NCI-H446 treated with DMSO at 0.1 percent for 48 hours (cell line): ENCODE data around the gene LYSMD2.
"Not testable (repeated sequence)": the region's sequence is repeated elsewhere in the genome, so short reads cannot be mapped to it uniquely, and the experiment has no call there.

Experiments
- DNase-seq: peaks from one replicate; lab custom pipeline; 2025; lab: John Stamatoyannopoulos, UW

Gene LYSMD2

GRCh38 chr15:51737522-51738305 lies at the start of gene LYSMD2:
Gene LYSMD2 (minus strand): TSS chr15:51737655. CDS start chr15:51737622, 33 bp downstream.
- DNase-seq = peak; percentile 54

GRCh38 chr15:51787130-51787529 lies 49.7 kb upstream of the LYSMD2 start:
- DNase-seq = not testable (repeated sequence)

- no peak for DNase-seq
Observed at GRCh38 chr15:51783967-51784366, 46.5 kb upstream of the LYSMD2 start.

- no peak for DNase-seq
Observed at GRCh38 chr15:51782357-51782896, 45.0 kb upstream of the LYSMD2 start.

- DNase-seq = no peak
Observed at GRCh38 chr15:51781506-51781905, 44.1 kb upstream of the LYSMD2 start.

DNA sequence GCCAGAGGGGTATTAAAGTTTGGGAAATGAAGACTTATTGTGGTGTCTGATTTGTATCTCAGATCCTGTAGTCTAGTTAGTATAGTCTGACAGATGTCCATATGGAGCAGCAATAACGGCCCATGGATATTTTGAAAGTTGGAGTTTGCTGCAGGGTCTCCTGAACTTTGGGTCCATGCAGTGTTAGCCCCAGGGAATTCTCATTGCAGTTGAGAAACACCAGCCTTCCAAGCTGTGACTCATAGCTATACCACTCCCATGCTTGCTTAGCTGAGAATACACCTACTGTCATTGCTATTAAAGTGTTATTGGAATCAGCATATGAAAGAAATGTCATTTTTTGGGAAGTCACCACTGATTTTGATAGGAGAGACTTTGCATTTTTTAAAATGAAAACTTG lies 43.2 kb upstream of the LYSMD2 start:
- DNase-seq = no peak

- peak; percentile 23 for DNase-seq
Observed at GRCh38 chr15:51776952-51777569, 39.6 kb upstream of the LYSMD2 start.

GRCh38 chr15:51775967-51776816 lies 38.7 kb upstream of the LYSMD2 start:
- DNase-seq = peak; percentile 5

DNA sequence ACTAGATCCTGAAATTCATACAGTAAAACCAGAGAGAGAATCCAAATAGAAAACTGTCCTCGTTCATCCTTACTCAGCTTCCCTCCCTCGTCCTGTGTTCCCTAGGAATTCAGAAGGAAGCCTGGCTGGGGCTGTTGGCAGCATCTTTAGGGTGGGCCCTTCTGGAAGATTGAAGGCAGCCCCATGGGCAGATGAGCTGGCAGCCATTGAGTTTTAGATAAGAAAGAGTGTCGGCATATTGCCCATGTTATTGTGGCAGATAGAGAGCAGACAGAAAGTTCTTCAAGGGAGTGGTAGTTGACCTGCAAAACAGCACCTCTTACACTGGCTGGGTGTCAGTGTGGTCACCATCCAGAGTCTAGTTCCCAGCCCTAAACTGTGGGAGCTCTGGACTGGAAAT lies 37.5 kb upstream of the LYSMD2 start:
- DNase-seq = no peak

DNA sequence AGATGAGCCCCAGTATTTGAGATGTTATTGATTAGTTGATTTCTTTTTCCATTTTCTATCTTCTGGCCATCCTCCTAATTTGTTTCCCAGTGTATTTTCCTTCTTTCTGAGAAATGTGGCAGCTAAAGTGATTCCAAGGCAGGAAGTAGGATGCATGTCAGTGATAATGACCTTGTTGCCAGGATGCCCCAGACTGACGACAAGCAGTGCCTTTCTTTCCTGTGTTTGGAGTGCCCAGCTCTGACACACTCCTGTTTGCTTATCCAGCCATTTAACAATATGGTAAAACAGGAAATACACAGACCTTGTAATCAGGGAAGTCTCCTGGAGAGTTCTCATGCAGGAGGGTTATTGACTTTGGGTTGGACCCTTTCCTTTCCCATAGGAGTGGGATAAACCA lies 34.3 kb upstream of the LYSMD2 start:
- DNase-seq = no peak

DNA sequence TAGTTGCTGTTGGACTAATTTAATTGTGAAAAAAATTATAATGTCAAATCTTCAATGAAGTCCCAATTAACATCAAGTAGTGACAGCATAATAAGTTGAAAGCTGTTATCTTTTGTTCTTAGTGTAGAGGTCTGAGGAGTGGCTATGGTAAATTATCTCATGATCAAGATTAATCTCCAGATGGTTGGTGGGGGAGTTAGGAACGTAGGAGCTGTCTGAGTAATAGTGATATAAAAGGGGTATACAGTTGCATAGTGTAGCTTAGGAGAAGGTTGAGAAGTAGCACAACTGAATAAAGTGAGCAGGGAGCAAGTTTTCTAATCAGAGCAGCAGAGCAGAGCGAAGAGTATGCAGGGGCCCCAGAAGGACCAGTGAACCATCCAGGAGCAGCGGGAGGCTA lies 33.4 kb upstream of the LYSMD2 start:
- DNase-seq = no peak

- DNase-seq = no peak
Observed at GRCh38 chr15:51768018-51768417, 30.6 kb upstream of the LYSMD2 start.

- no peak for DNase-seq
Observed at GRCh38 chr15:51766341-51766740, 28.9 kb upstream of the LYSMD2 start.

DNA sequence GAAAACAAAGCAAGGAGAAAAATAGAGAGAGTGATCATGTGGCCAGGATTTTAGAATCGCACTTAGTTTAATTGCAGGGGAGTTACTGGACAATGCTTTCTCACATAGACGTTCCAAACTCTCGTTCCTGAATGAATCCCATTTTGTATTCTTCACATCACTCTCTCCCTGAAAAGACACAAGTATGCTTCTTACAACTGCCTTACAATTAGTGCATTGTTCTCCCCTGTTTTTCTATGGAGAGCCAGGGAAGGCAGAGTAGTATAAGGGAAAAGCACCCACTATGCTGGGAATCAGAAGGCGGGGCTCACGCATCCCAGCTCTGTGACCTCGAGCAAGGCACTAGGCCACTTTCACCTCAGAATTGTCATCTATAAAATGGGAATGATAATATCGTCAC lies 28.3 kb upstream of the LYSMD2 start:
- DNase-seq = no peak

DNA sequence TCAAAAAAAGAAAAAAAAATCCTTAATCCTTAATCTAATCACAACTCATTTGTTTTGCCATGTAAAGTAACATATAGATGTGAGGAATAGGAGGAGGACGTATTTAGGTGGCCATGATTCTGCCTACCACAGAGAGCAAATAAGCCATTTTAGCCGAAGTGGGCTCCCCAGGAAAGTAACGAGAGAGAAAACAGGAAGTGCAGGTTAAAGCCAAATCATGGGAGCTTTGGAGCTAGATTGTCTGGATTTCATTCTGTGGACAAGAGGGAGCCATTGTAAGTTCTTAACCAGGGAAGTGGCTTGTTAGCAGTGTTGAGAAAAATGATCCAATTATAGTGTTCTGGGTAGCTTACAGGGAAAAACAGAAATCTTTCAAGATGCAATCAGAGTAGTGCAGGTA lies 23.4 kb upstream of the LYSMD2 start:
- DNase-seq = no peak

- peak; percentile 85 for DNase-seq
Observed at GRCh38 chr15:51759557-51760070, 22.2 kb upstream of the LYSMD2 start.

DNA sequence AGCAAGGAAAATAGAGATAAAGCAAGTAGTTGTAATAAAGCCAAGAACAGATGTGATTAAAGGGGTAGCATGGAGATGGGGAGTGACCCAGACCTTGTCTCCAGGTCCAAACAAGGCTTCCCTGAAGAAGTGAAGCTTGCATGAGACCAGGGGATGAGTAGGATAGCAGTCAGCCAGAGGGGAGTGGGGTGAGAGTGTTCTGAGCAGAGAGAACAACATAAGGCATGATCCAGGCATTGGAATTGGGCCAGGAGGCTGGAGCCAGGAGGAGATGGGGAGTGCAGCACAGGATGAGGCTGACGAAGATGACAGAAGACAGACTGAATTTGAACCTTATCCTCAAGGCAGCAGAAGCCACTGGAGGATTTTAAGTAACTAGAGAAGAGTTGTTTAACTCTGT lies 21.2 kb upstream of the LYSMD2 start:
- DNase-seq = peak; percentile 74

DNA sequence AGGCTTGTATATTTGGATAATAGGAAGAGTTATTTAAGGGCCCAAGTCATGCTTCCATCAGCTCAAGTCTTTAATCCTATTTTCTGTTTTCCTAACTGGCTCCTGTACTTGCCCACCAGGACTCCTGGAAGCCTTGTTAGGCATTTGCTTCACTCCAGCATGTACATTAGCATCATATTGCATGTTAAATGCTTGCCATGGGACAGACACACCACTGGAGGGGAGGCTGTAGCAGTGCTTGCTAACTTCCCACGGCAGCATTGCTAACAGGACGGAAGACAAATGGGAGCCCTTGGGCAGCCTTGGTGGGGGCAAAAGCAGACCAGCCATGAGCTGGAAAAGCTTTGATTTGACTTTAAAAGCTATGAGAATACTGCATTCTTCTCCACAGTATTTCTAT lies 20.0 kb upstream of the LYSMD2 start:
- no peak for DNase-seq

- DNase-seq = no peak
Observed at GRCh38 chr15:51756482-51756881, 19.0 kb upstream of the LYSMD2 start.

- no peak for DNase-seq
Observed at GRCh38 chr15:51755790-51756189, 18.3 kb upstream of the LYSMD2 start.

- no peak for DNase-seq
Observed at GRCh38 chr15:51754267-51754666, 16.8 kb upstream of the LYSMD2 start.

GRCh38 chr15:51752888-51753287 lies 15.4 kb upstream of the LYSMD2 start:
- DNase-seq = no peak
